MG63 (cell line): Measurements from ENCODE around the gene ATL2. TPM values are rescaled to one million over a fixed set of nuclear protein-coding genes. Genes with fewer than 3 reads are reported as not detected.

Source experiments
- DNase-seq: peaks from one replicate; pipeline ENCODE4 v3.0.0-alpha.2; 2020
- H3K27me3 ChIP-seq: fragments of 250-450 bp; sonication (Bioruptor Pico); 2 replicates; pipeline ENCODE4 v1.5.1; 2020; ENCODE audit warnings: mild to moderate bottlenecking, moderate library complexity
- H3K36me3 ChIP-seq: fragments of 250-450 bp; sonication (Bioruptor Pico); 2 replicates; pipeline ENCODE4 v1.5.1; 2020; ENCODE audit warnings: mild to moderate bottlenecking, moderate library complexity
- H3K4me3 ChIP-seq: fragments of 250-450 bp; sonication (Bioruptor Pico); 2 replicates; pipeline ENCODE4 v1.5.1; 2020; ENCODE audit warnings: mild to moderate bottlenecking, moderate library complexity
- H3K9me3 ChIP-seq: fragments of 250-450 bp; sonication (Bioruptor Pico); 2 replicates; pipeline ENCODE4 v1.5.1; 2020; ENCODE audit warnings: mild to moderate bottlenecking, moderate library complexity
- total RNA-seq: library from RNA; depleted of rRNA; stranded (reverse); fragments of >200 nt; shearing (Covaris generic); gene quantifications from 2 replicates; pipeline ENCODE4 v1.2.3, GENCODE V29; 2014; ENCODE audit warnings: low replicate concordance; rRNA removed

Gene ATL2
- total RNA-seq, 1 experiment from 2014 or later, result 26.1 TPM

GRCh38 chr2:38254796-38255195 lies 122.3 kb downstream of the ATL2 start:
- no peaks in the 10 kb centered on the region for H3K36me3 ChIP-seq
- no peaks in the 10 kb centered on the region for H3K27me3 ChIP-seq
- DNase-seq, result no peak
- no peak overlapping the region for H3K4me3 ChIP-seq
- no peaks in the 10 kb centered on the region for H3K9me3 ChIP-seq

DNA sequence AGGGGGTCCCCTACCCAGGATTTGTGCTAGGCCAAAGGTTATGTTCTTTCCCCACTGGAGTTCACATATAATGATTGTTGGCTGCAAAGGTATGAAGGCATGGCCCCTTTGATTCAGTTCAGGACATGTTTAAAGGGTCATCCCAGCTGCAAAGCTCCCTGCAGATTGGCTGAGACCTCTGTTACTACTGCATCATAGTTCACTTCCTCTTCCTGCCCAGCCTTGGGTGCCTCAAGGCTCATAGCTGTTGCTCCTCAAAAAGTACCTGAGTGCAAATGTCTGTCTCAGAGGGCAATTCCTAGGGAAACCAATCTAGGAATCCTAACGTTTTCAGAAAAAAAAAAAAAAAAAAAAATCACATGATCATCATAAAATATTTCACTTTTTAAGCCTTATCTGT lies 125.1 kb downstream of the ATL2 start:
- no peak overlapping the region for H3K4me3 ChIP-seq
- DNase-seq, result no peak

DNA sequence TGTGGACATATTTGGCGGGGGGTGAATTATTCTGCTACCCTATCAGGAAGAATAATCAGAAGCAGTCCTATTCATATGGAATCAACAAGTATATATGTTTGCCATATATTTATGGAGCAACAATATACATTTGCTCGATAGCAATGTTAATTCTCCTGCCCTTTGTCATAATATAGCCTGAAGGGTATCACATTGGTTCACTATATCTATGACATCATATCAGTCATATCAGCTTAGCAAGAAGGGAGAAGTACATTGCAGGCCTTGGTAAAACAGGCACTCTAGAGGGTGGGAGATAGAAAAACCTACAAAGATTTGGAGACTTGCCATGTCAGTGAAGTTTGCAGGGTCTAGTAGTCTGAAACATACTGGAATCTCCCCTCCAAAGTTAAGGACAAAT lies 128.4 kb downstream of the ATL2 start:
- no peak for DNase-seq
- Histone ChIP-seq H3K36me3 (no peaks in the 10 kb centered on the region), H3K27me3 (no peaks in the 10 kb centered on the region), H3K4me3 (no peak overlapping the region), H3K9me3 (no peaks in the 10 kb centered on the region)

More for the DNA sequence above, 125.1 kb downstream of the ATL2 start:
- Histone ChIP-seq H3K27me3 (no peaks in the 10 kb centered on the region), H3K9me3 (no peaks in the 10 kb centered on the region), H3K36me3 (no peaks in the 10 kb centered on the region)

DNA sequence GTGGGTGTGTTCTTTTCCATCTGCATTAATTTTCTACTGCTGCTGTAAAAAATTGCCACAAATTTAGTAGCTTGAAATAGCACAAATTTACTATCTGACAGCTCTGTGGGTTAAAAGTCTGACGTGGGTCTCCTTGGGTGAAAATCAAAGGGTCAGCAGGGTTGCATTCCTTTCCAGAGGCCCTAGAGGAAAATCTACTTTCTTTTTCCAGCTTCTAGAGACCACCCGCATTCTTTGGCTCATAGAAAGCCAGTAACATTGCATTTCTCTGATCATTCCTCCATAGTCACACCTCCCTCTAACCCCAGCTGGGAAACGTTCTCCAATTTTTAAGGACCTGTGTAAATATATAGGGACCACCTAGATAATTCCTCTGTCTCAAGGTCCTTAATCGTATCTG lies 128.8 kb downstream of the ATL2 start:
- Histone ChIP-seq H3K36me3 (no peaks in the 10 kb centered on the region), H3K4me3 (no peak overlapping the region), H3K27me3 (no peaks in the 10 kb centered on the region), H3K9me3 (no peaks in the 10 kb centered on the region)
- no peak for DNase-seq

- Histone ChIP-seq H3K4me3 (no peak overlapping the region), H3K9me3 (no peaks in the 10 kb centered on the region), H3K27me3 (no peaks in the 10 kb centered on the region), H3K36me3 (no peaks in the 10 kb centered on the region)
- no peak for DNase-seq
Measured at GRCh38 chr2:38246105-38246504, 131.0 kb downstream of the ATL2 start.

- H3K4me3 ChIP-seq, result no peak overlapping the region
- no peaks in the 10 kb centered on the region for H3K9me3 ChIP-seq
- no peaks in the 10 kb centered on the region for H3K36me3 ChIP-seq
- no peaks in the 10 kb centered on the region for H3K27me3 ChIP-seq
- no peak for DNase-seq
Measured at GRCh38 chr2:38245114-38245641, 131.9 kb downstream of the ATL2 start.

GRCh38 chr2:38244301-38244700 lies 132.8 kb downstream of the ATL2 start:
- DNase-seq, result no peak
- Histone ChIP-seq H3K9me3 (no peaks in the 10 kb centered on the region), H3K36me3 (no peaks in the 10 kb centered on the region), H3K27me3 (no peaks in the 10 kb centered on the region), H3K4me3 (no peak overlapping the region)

Other genes starting within 250 kb of the ATL2 start
- gene HNRNPLL, start 225.7 kb upstream of the ATL2 start, total RNA-seq, result 30.5 and 34.1 TPM in 2 replicates